ENCODE results near the gene TTC9C.
"Not testable (repeated sequence)": the region's sequence is repeated elsewhere in the genome, so short reads cannot be mapped to it uniquely, and the experiment has no call there.

Gene TTC9C

GRCh38 chr11:62728171-62728988 is at the start of gene TTC9C:
TSS of gene TTC9C (plus strand) at chr11:62728486. CDS start at chr11:62728849, 363 bp downstream.
- DNase-seq (ENCODE audit: low read depth) = peak; percentile 77

- DNase-seq (ENCODE audit: low read depth) = peak; percentile 73
Measured at GRCh38 chr11:62678770-62679696, 49.3 kb upstream of the TTC9C start, which contains the start of gene UBXN1. TSS of gene UBXN1 (minus strand) at chr11:62679073. CDS start at chr11:62678923, 150 bp downstream.

- peak; percentile 14 for DNase-seq (ENCODE audit: low read depth)
Measured at GRCh38 chr11:62680825-62681240, 47.5 kb upstream of the TTC9C start.

DNA sequence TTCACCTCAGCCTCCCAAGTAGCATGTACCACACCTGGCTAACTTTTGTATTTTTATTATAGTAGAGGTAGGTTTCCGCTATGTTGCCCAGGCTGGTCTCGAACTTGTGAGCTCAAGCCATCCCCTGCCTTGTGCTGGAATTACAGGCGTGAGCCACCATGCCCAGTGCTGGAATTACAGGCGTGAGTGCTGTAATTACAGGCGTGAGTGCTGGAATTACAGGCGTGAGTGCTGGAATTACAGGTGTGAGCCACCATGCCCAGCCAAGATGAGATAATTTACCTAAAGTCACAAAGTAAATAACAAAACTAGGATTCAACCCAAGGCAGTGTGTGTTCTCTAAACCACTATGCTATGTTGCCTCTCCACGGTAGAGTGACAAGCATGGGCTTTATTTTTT is 45.8 kb upstream of the TTC9C start:
- DNase-seq (ENCODE audit: low read depth) = no peak

DNA sequence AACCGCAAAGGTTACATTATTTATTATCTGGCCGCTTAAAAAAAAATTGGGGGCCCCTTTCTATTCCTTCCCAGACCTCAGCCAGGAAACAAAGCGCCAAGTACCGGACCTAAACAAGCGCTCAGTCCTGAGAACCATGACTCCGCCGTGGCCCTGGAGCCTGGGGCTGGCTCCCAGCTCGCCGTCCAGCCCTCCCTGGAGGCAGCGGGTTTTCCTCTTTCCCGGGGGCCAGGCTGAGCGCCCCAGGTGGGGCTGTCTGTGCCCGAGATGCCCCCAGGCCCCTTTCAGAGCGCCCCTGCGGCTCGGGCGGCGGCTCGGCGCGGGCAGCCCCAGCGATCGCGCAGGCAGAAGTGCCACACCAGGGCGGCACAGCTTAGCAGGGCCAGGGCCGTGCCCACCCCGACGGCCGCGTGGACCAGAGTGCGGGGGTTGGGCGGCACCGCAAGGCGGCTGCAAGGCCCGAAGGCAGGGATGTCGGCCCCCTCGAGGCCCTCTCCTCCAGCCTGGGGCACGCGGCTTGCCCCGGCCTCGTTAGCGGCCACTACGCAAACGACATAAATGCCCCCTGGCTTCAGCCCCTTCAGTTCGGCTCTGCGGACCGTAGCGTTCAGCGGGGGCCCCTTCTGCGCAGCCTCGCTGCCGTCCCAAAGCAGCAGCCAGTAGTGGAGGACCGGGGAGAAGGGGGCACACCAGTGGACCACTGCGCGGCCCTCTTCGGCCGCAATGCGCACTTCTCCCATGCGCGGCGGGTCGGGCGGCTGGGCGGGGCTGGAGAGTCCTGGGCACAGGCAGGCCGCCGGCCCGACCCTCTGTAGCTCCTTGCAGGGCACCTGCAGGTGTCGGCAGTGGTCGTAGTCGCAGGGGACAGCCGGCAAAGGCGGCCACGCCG is 40.5 kb upstream of the TTC9C start:
- no peak for DNase-seq (ENCODE audit: low read depth)

- DNase-seq (ENCODE audit: low read depth) = no peak
Measured at GRCh38 chr11:62688491-62688890, 39.8 kb upstream of the TTC9C start.

- no peak for DNase-seq (ENCODE audit: low read depth)
Measured at GRCh38 chr11:62689421-62690183, 38.7 kb upstream of the TTC9C start, which contains the start of gene LRRN4CL. TSS of gene LRRN4CL (minus strand) at chr11:62689530. CDS start at chr11:62688508, 1,022 bp downstream.

- not testable (repeated sequence) for DNase-seq (ENCODE audit: low read depth)
Measured at GRCh38 chr11:62693624-62694023, 34.7 kb upstream of the TTC9C start.

DNA sequence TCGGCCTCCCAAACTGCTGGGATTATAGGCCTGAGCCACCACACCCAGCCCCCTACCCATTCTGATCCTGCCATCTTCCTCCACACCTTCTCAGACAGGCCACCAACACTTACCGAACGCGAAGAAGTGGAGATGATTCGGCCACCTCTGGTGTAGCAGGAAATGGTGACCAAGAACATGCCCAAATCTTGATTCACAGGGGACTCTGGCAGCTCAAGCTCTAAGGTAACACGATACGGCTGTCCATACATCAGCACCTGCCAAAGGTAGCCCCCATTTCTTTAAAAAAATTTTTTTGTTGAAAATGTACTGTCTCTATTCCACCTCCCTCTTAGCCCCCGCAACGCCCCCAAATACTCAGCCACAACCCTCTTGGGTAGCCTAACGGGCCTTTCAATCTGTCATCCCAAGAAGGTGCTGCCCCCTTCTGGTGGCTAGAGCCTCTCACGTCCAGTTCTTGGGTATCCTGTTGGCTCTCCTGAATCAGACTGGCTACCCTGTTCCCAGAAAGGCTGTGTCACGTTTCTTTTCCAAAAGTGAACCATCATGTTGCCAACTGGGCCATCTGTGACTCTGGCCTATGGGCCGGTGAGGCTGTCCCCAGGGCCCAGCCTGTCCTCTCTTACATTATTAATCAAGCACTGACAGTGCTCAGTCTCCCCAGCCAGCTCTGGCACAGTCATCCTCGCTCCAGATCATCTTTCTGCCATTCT is 33.7 kb upstream of the TTC9C start:
- peak; percentile 72 for DNase-seq (ENCODE audit: low read depth)

DNA sequence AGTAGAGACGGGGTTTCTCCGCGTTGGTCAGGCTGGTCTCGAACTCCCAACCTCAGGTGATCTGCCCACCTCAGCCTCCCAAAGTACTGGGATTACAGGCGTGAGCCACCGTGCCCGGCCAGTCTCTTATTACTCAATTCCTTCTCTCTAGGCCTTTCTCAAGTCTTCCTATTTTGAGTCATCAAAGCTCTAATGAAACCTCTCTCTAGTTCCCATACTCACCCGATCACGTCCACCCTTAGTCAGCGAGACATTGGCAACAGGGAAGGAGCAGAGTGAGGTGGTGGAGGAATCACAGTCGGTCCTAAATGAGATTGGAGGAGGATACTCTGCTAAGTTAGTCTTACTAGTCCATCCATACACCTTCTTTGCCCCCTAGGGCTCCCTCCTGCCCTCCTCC is 26.0 kb upstream of the TTC9C start:
- no peak for DNase-seq (ENCODE audit: low read depth)

- DNase-seq (ENCODE audit: low read depth) = not testable (repeated sequence)
Measured at GRCh38 chr11:62703921-62704320, 24.4 kb upstream of the TTC9C start.

GRCh38 chr11:62705413-62705812 is 22.9 kb upstream of the TTC9C start:
- no peak for DNase-seq (ENCODE audit: low read depth)

DNA sequence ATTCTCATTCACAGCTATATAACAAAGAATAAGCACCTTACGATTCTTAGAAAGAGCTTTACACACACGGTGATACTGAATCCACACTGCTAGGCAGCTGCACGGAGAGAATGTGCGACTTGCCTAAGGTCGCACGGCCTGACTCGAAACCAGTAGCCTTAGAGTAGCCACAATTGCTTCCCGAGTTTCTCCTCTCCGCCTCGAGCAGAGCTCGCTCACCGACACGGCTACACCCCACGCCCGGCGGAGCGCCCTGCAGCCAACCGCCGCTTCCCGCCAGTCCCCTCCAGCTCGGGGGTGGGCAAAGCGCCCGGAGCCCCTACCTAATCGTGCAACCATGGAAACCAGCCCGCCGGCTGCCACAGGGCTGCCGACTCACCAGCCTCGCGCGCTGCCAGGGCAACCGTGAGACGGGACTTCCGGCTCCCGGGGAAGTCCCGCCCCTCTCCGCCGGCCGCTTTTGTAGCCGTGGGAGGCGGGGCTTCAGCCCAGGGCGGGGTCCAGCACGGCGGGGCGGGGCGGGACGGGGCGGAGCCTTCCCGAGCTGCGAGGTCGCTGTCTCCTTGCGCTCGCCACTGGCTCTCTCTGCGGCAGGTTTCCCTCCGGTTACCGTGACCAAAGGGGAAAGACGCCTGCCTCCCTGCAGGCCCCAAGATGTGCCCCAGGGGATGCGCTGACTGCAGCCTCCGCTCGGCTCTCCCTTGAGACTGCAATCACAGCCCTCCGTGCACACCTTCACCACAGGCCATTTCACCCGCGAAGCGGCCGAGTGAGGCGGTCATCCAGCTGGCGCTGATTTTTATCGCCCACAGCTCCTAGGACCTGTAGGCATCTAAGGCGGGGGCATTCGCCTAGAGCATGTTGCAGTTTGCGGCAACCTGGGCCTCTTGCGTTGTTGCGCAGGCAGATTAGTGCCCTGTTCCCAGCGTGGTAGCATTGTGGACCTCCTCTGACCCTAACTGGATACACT is 22.1 kb upstream of the TTC9C start:
- peak; percentile 94 for DNase-seq (ENCODE audit: low read depth)

- no peak for DNase-seq (ENCODE audit: low read depth)
Measured at GRCh38 chr11:62706850-62707247, 21.4 kb upstream of the TTC9C start.

GRCh38 chr11:62707277-62707861 is 20.9 kb upstream of the TTC9C start, which contains the start of the genes BSCL2 and GNG3:
TSS of gene BSCL2 (minus strand) at chr11:62707424. CDS start at chr11:62707195, 229 bp downstream.
TSS of gene GNG3 (plus strand) at chr11:62707676. CDS start at chr11:62708296, 620 bp downstream.
- no peak for DNase-seq (ENCODE audit: low read depth)

GRCh38 chr11:62708392-62708791 is 19.9 kb upstream of the TTC9C start:
- no peak for DNase-seq (ENCODE audit: low read depth)

GRCh38 chr11:62708793-62709192 is 19.5 kb upstream of the TTC9C start:
- DNase-seq (ENCODE audit: low read depth) = peak; percentile 39

All from activated T-cell treated with anti-CD3 and anti-CD28 coated beads for 1 hour (primary cell).